ENCODE measurements around the gene PELI2. TPM values are rescaled to one million over a fixed set of nuclear protein-coding genes. Genes with fewer than 3 reads are reported as not detected.

The PELI2 gene
- total and polyA plus RNA-seq, 2 of the 4 experiments (the other 2 are of a cell fraction): 6.0 to 36.7 TPM

- H4K5ac ChIP-seq (ENCODE audit: low read depth, low read length): no peak overlapping the region
- no peaks in the 10 kb centered on the region for H3K79me1 ChIP-seq (ENCODE audit: low read depth in 1 of 2, low read length in 2 of 2)
- intact Hi-C loops (cut with micrococcal nuclease) (no loop called here), in situ Hi-C loops (cut with MboI; ENCODE audit: low sequenced_read_pairs) (no loop called here), dilution Hi-C loops (cut with HindIII; ENCODE audit: low sequenced_read_pairs, unreplicated experiment) (no loop called here)
- H2BK15ac ChIP-seq (ENCODE audit: low read depth, low read length): no peak overlapping the region
- H3K4ac ChIP-seq (ENCODE audit: low read depth, low read length): no peak overlapping the region
- H3K9me3 ChIP-seq (ENCODE audit: control insufficient read depth, insufficient read depth, low read length): no peaks in the 10 kb centered on the region
- no peak overlapping the region for H2AFZ ChIP-seq (replicated peaks; ENCODE audit: low read length, poor library complexity)
- H3K14ac ChIP-seq (replicated peaks; ENCODE audit: low read depth, low read length): no peak overlapping the region
- H4K8ac ChIP-seq (ENCODE audit: low read depth in 2 of 2, low read length in 2 of 2): no peak overlapping the region
- ATAC-seq (ENCODE audit: low read depth) (peak; percentile 57; the same call in 1 of the 2 replicates), DNase-seq (no peak)
- H2AK5ac ChIP-seq (ENCODE audit: low read depth, low read length): no peak overlapping the region
- no peaks in the 10 kb centered on the region for H4K20me1 ChIP-seq (ENCODE audit: insufficient read depth, low read length)
- no peak overlapping the region for H3K23ac ChIP-seq (ENCODE audit: low read depth, low read length)
- no peak overlapping the region for H3K18ac ChIP-seq (ENCODE audit: low read depth, low read length)
- no peak overlapping the region for H3K4me2 ChIP-seq (ENCODE audit: low read depth, low read length)
- H2BK5ac ChIP-seq (ENCODE audit: low read depth, low read length, poor library complexity, severe bottlenecking): no peak overlapping the region
- WGBS, 2 experiments (ENCODE audit: extremely low coverage in 2 of 2, insufficient read length in 1 of 2): no CpG with 5 or more reads among the region's 5 CpGs
- H2BK120ac ChIP-seq (ENCODE audit: low read depth, low read length): no peak overlapping the region
- H3K36me3 ChIP-seq (ENCODE audit: control insufficient read depth, insufficient read depth, low read length): peaks cover 29% of the 10 kb centered on the region
- no peak overlapping the region for H3K4me3 ChIP-seq (ENCODE audit: insufficient read depth, low read depth, low read length)
- ChIA-PET POLR2A (ENCODE audit: unreplicated experiment) (no interaction called here), CTCF (interaction anchor here (0.9 kb wide), 1 partner anchor 48 kb away, joined by 6 read pairs; no protein-coding TSS in a partner anchor)
- no peaks in the 10 kb centered on the region; the same call in 1 of the 2 replicates for H3K4me1 ChIP-seq (ENCODE audit: control insufficient read depth, insufficient read depth, low read length)
- peaks cover 17% of the 10 kb centered on the region for H3K9me1 ChIP-seq (ENCODE audit: insufficient read depth, low read length)
- H2BK20ac ChIP-seq (ENCODE audit: low read depth, low read length): no peak overlapping the region
- H3K27ac ChIP-seq (ENCODE audit: insufficient read depth, low read length): no peak overlapping the region
- no peak overlapping the region for H3K9ac ChIP-seq (ENCODE audit: low read depth, low read length)
- H3K56ac ChIP-seq (ENCODE audit: extremely low read depth, insufficient read depth, low read length): no peak overlapping the region
- H3K27me3 ChIP-seq (ENCODE audit: control insufficient read depth, insufficient read depth, low read length): no peaks in the 10 kb centered on the region
- TF ChIP-seq CTCF (conservative IDR thresholded peaks at IDR 0.05; ENCODE audit: low read depth, low read length) (peak; percentile 20; the same call in 1 of the 2 replicates), CHD1 (IDR thresholded peaks at IDR 0.05; ENCODE audit: low read depth, low read length) (no peak), RCOR1 (IDR thresholded peaks at IDR 0.05; ENCODE audit: insufficient replicate concordance, low read length) (no peak), RAD21 (IDR thresholded peaks at IDR 0.05; ENCODE audit: low read length) (peak; percentile 30; the same call in 1 of the 2 replicates)
- no peak overlapping the region for H4K91ac ChIP-seq (ENCODE audit: insufficient read depth, low read depth, low read length)
- BruUV-seq (replicated peaks): no TSS peak
- H2AK9ac ChIP-seq (replicated peaks; ENCODE audit: low read depth, low read length, poor library complexity): no peak overlapping the region
These were observed 175.9 kb downstream of the PELI2 start for GRCh38 chr14:56294128-56294527.
